Measurements from ENCODE around the gene VGF.
"Not testable (repeated sequence)": the region's sequence is repeated elsewhere in the genome, so short reads cannot be mapped to it uniquely, and the experiment has no call there.

The VGF gene

GRCh38 chr7:101113836-101114235, 51.5 kb downstream of the VGF start:
- DNase-seq: no peak

GRCh38 chr7:101113140-101113539, 52.2 kb downstream of the VGF start:
- not testable (repeated sequence) for DNase-seq
